Colon (tissue), 2 donors: ENCODE data around the gene GATC.

Experiments used
- FAIRE-seq: peaks from 2 replicates; lab custom pipeline; 2012; peaks lifted over from hg19 to GRCh38; lab: Jason Lieb, UNC
- donor health status: control.
- donor health status: control.

Gene GATC

GRCh38 chr12:120445911-120446843 lies at the start of gene GATC, which contains the start of gene TRIAP1:
Gene GATC (plus strand): TSS chr12:120446444. CDS start chr12:120446481, 37 bp downstream.
Gene TRIAP1 (minus strand): TSS chr12:120446384. CDS start chr12:120446372, 12 bp downstream.
- no peak for FAIRE-seq

GRCh38 chr12:120397824-120398540 lies 48.3 kb upstream of the GATC start:
- no peak for FAIRE-seq

- FAIRE-seq = no peak
Observed at GRCh38 chr12:120399531-120399930, 46.7 kb upstream of the GATC start.

- FAIRE-seq = no peak
Observed at GRCh38 chr12:120402217-120402616, 44.0 kb upstream of the GATC start.

- FAIRE-seq = no peak
Observed at GRCh38 chr12:120403869-120404268, 42.4 kb upstream of the GATC start.

- FAIRE-seq = no peak
Observed at GRCh38 chr12:120404271-120404670, 42.0 kb upstream of the GATC start.

GRCh38 chr12:120406069-120406468 lies 40.2 kb upstream of the GATC start:
- FAIRE-seq = no peak

GRCh38 chr12:120406553-120406952 lies 39.7 kb upstream of the GATC start:
- FAIRE-seq = no peak

- no peak for FAIRE-seq
Observed at GRCh38 chr12:120408771-120409170, 37.5 kb upstream of the GATC start.

- FAIRE-seq = no peak
Observed at GRCh38 chr12:120412421-120412820, 33.8 kb upstream of the GATC start.

- FAIRE-seq = no peak
Observed at GRCh38 chr12:120413901-120414695, 32.1 kb upstream of the GATC start.

- no peak for FAIRE-seq
Observed at GRCh38 chr12:120416490-120417216, 29.6 kb upstream of the GATC start.

- no peak for FAIRE-seq
Observed at GRCh38 chr12:120417917-120418580, 28.2 kb upstream of the GATC start.

GRCh38 chr12:120421701-120422100 lies 24.5 kb upstream of the GATC start:
- FAIRE-seq = no peak

GRCh38 chr12:120422892-120423456 lies 23.3 kb upstream of the GATC start:
- no peak for FAIRE-seq

- no peak for FAIRE-seq
Observed at GRCh38 chr12:120425797-120426196, 20.4 kb upstream of the GATC start.

GRCh38 chr12:120428597-120429229 lies 17.5 kb upstream of the GATC start:
- FAIRE-seq = no peak

GRCh38 chr12:120429368-120429767 lies 16.9 kb upstream of the GATC start:
- no peak for FAIRE-seq

GRCh38 chr12:120432772-120433525 lies 13.3 kb upstream of the GATC start:
- no peak for FAIRE-seq
